ENCODE results near the gene KNOP1. TPM values are rescaled to one million over a fixed set of nuclear protein-coding genes. Genes with fewer than 3 reads are reported as not detected.
A peak's percentile ranks its signal among the peaks of the same experiment; 100 is the strongest.

The KNOP1 gene
- total and polyA plus RNA-seq, 2 of the 13 experiments (the other 11 are each of a cell fraction or from before 2014, with no cell fraction given), result 21.2 to 57.5 TPM

DNA sequence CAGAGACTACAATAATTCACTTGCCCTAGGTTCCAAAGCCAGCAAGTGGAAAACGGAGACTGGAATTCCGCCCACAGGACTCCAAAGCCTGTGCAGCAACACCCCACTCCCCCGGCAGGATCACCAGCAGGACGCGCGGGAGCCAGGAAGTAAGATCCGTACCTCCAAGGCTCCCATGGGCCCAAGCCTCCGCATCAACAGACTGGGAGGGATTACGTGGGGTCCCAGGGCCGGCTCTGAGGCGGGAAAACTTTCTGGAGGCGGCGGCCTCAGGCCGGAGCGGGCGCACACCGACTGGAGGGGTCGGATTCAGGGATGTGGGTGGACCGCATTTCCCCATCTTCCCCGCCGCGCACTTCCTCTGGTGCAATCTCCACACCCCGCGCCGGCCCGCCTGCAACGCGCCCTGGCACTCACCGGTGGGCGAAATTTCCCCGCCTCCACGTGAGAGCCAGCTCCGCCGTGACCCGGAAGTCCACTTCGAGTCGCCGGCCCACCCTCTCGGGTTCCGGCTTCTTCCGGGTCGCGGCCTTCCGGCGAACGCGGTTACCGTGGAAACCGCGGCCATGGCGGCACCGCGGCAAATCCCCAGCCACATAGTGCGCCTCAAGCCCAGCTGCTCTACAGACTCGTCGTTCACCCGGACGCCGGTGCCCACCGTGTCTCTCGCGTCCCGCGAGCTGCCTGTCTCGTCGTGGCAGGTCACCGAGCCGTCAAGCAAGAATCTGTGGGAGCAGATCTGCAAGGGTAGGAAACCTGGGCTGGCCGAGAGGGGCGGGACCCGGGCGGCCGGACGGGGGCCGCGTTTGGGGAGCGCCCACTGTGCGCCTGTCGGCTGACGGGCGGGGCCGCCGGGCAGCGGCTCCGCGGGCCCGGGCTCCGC is at the start of gene KNOP1, which contains the start of gene IQCK (continued):
- TF ChIP-seq HIVEP1 (CRISPR knock-in tag; IDR thresholded peaks at IDR 0.05) (peak; percentile 85), YEATS4 (CRISPR knock-in tag; IDR thresholded peaks at IDR 0.05; ENCODE audit: borderline replicate concordance) (peak; percentile 99), KAT2B (IDR thresholded peaks at IDR 0.05; ENCODE audit: borderline replicate concordance, low read depth, low read length) (no peak), MBD4 (IDR thresholded peaks at IDR 0.05; ENCODE audit: borderline replicate concordance, low read length) (no peak), ZNF143 (CRISPR knock-in tag; IDR thresholded peaks at IDR 0.05) (peak; percentile 65), ZFP82 (CRISPR knock-in tag; IDR thresholded peaks at IDR 0.05; ENCODE audit: borderline replicate concordance) (0 out of 2 replicates have a peak, but pooled peaks have one; percentile 59), ZNF337 (CRISPR knock-in tag; IDR thresholded peaks at IDR 0.05; ENCODE audit: borderline replicate concordance, low read depth) (peak; percentile 77; the same call in 1 of the 2 replicates), ZNF552 (CRISPR knock-in tag; IDR thresholded peaks at IDR 0.05; ENCODE audit: borderline replicate concordance) (peak; percentile 66; the same call in 1 of the 2 replicates), FOXA1 (IDR thresholded peaks at IDR 0.05) (no peak), FOXA1 (CRISPR knock-in tag; IDR thresholded peaks at IDR 0.05) (peak; percentile 34; the same call in 1 of the 2 replicates), ZNF333 (CRISPR knock-in tag; IDR thresholded peaks at IDR 0.05; ENCODE audit: borderline replicate concordance) (peak; percentile 83; the same call in 1 of the 2 replicates), PTBP1 (IDR thresholded peaks at IDR 0.05; ENCODE audit: low read depth, low read length, poor library complexity, severe bottlenecking) (no peak), ZFAT (CRISPR knock-in tag; conservative IDR thresholded peaks at IDR 0.05) (no peak), ZNF30 (CRISPR knock-in tag; IDR thresholded peaks at IDR 0.05) (no peak)
- TF ChIP-seq, protein P1, sequence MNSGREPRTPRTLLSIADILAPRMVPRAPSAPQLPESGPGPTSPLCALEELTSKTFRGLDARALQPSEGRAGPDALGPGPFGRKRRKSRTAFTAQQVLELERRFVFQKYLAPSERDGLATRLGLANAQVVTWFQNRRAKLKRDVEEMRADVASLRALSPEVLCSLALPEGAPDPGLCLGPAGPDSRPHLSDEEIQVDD (CRISPR knock-in tag; IDR thresholded peaks at IDR 0.05; ENCODE audit: borderline replicate concordance), result peak; percentile 99
- TF ChIP-seq, protein P2, sequence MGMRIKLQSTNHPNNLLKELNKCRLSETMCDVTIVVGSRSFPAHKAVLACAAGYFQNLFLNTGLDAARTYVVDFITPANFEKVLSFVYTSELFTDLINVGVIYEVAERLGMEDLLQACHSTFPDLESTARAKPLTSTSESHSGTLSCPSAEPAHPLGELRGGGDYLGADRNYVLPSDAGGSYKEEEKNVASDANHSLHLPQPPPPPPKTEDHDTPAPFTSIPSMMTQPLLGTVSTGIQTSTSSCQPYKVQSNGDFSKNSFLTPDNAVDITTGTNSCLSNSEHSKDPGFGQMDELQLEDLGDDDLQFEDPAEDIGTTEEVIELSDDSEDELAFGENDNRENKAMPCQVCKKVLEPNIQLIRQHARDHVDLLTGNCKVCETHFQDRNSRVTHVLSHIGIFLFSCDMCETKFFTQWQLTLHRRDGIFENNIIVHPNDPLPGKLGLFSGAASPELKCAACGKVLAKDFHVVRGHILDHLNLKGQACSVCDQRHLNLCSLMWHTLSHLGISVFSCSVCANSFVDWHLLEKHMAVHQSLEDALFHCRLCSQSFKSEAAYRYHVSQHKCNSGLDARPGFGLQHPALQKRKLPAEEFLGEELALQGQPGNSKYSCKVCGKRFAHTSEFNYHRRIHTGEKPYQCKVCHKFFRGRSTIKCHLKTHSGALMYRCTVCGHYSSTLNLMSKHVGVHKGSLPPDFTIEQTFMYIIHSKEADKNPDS (CRISPR knock-in tag; IDR thresholded peaks at IDR 0.05), result no peak
- TF ChIP-seq, protein P3, sequence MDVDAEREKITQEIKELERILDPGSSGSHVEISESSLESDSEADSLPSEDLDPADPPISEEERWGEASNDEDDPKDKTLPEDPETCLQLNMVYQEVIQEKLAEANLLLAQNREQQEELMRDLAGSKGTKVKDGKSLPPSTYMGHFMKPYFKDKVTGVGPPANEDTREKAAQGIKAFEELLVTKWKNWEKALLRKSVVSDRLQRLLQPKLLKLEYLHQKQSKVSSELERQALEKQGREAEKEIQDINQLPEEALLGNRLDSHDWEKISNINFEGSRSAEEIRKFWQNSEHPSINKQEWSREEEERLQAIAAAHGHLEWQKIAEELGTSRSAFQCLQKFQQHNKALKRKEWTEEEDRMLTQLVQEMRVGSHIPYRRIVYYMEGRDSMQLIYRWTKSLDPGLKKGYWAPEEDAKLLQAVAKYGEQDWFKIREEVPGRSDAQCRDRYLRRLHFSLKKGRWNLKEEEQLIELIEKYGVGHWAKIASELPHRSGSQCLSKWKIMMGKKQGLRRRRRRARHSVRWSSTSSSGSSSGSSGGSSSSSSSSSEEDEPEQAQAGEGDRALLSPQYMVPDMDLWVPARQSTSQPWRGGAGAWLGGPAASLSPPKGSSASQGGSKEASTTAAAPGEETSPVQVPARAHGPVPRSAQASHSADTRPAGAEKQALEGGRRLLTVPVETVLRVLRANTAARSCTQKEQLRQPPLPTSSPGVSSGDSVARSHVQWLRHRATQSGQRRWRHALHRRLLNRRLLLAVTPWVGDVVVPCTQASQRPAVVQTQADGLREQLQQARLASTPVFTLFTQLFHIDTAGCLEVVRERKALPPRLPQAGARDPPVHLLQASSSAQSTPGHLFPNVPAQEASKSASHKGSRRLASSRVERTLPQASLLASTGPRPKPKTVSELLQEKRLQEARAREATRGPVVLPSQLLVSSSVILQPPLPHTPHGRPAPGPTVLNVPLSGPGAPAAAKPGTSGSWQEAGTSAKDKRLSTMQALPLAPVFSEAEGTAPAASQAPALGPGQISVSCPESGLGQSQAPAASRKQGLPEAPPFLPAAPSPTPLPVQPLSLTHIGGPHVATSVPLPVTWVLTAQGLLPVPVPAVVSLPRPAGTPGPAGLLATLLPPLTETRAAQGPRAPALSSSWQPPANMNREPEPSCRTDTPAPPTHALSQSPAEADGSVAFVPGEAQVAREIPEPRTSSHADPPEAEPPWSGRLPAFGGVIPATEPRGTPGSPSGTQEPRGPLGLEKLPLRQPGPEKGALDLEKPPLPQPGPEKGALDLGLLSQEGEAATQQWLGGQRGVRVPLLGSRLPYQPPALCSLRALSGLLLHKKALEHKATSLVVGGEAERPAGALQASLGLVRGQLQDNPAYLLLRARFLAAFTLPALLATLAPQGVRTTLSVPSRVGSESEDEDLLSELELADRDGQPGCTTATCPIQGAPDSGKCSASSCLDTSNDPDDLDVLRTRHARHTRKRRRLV (CRISPR knock-in tag; IDR thresholded peaks at IDR 0.05), result peak; percentile 81; the same call in 1 of the 2 replicates
- TF ChIP-seq, protein P4, sequence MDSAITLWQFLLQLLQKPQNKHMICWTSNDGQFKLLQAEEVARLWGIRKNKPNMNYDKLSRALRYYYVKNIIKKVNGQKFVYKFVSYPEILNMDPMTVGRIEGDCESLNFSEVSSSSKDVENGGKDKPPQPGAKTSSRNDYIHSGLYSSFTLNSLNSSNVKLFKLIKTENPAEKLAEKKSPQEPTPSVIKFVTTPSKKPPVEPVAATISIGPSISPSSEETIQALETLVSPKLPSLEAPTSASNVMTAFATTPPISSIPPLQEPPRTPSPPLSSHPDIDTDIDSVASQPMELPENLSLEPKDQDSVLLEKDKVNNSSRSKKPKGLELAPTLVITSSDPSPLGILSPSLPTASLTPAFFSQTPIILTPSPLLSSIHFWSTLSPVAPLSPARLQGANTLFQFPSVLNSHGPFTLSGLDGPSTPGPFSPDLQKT (CRISPR knock-in tag; IDR thresholded peaks at IDR 0.05; ENCODE audit: borderline replicate concordance), result peak; percentile 89; the same call in 1 of the 2 replicates
- TF ChIP-seq, protein P5, sequence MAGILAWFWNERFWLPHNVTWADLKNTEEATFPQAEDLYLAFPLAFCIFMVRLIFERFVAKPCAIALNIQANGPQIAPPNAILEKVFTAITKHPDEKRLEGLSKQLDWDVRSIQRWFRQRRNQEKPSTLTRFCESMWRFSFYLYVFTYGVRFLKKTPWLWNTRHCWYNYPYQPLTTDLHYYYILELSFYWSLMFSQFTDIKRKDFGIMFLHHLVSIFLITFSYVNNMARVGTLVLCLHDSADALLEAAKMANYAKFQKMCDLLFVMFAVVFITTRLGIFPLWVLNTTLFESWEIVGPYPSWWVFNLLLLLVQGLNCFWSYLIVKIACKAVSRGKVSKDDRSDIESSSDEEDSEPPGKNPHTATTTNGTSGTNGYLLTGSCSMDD (CRISPR knock-in tag; IDR thresholded peaks at IDR 0.05), result peak; percentile 57; the same call in 1 of the 2 replicates

All from HepG2 (cell line).